Activated naive CD8-positive, alpha-beta T cell treated with anti-CD3 and anti-CD28 coated beads for 36 hours (primary cell): ENCODE results near the gene CHTF18. TPM values are rescaled to one million over a fixed set of nuclear protein-coding genes. Genes with fewer than 3 reads are reported as not detected.
A peak's percentile ranks its signal among the peaks of the same experiment; 100 is the strongest.

Source experiments
- DNase-seq: peaks from one replicate; pipeline ENCODE4 v3.0.0; 2021
- H3K27ac Mint-ChIP-seq: one replicate; pipeline ENCODE4 v1.8.0; 2022; ENCODE audit warnings: mild to moderate bottlenecking, moderate library complexity, mixed read lengths
- H3K27me3 Mint-ChIP-seq: one replicate; pipeline ENCODE4 v1.8.0; 2022; ENCODE audit warnings: mild to moderate bottlenecking, mixed read lengths
- H3K36me3 Mint-ChIP-seq: one replicate; pipeline ENCODE4 v1.8.0; 2021; ENCODE audit warnings: mild to moderate bottlenecking, mixed read lengths
- H3K4me1 Mint-ChIP-seq: one replicate; pipeline ENCODE4 v1.8.0; 2021; ENCODE audit warnings: mixed read lengths
- H3K4me3 Mint-ChIP-seq: one replicate; pipeline ENCODE4 v1.8.0; 2022; ENCODE audit warnings: mild to moderate bottlenecking, moderate library complexity, mixed read lengths
- H3K9me3 Mint-ChIP-seq: one replicate; pipeline ENCODE4 v1.8.0; 2022; ENCODE audit warnings: mixed read lengths
- total RNA-seq, 2 experiments: library from RNA; stranded (reverse); gene quantifications; one replicate each; pipeline ENCODE4 v1.2.3, GENCODE V29; 2021

CHTF18 gene
- total RNA-seq, 2 experiments from 2014 or later: 98.3 to 100 TPM

DNA sequence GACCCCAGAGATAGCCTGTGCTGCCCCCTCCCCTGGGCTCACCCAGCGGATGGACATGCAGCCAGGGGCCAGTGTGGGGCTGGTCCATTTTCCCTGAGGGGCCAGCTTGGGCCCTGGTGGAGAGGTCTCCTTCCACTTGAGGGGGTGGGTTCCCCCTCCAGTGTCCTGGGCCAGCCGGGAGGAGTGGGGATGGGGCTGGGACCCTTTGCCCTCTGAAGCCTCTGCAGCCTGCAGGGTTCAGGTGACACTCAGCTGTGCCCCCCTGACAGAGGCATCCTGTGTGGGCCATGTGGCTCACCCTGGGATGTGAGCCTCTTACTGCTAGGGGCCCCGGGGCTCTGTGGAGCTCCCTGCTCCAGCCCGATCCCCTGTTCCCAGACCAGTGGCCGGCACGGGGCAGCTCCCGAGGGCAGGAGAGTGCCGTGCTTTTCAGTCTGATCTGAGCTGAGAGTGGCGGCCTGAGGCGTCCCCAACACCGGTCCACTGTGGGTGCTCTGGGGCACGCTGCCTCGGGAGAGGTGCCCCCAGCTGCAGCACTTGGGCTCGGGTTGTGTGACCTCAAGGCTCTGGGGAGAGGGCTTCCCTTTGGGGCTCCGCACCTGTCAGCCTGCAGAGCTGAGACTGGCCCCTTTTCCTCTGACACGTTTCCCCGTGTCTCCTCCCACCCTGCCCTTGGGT lies 12.6 kb downstream of the CHTF18 start:
- no peak for DNase-seq
- Mint-ChIP-seq H3K4me1 (no peaks in the 10 kb centered on the region), H3K36me3 (peaks cover 21% of the 10 kb centered on the region), H3K27me3 (peaks cover 26% of the 10 kb centered on the region), H3K27ac (no peak overlapping the region), H3K9me3 (no peaks in the 10 kb centered on the region), H3K4me3 (no peak overlapping the region)

DNA sequence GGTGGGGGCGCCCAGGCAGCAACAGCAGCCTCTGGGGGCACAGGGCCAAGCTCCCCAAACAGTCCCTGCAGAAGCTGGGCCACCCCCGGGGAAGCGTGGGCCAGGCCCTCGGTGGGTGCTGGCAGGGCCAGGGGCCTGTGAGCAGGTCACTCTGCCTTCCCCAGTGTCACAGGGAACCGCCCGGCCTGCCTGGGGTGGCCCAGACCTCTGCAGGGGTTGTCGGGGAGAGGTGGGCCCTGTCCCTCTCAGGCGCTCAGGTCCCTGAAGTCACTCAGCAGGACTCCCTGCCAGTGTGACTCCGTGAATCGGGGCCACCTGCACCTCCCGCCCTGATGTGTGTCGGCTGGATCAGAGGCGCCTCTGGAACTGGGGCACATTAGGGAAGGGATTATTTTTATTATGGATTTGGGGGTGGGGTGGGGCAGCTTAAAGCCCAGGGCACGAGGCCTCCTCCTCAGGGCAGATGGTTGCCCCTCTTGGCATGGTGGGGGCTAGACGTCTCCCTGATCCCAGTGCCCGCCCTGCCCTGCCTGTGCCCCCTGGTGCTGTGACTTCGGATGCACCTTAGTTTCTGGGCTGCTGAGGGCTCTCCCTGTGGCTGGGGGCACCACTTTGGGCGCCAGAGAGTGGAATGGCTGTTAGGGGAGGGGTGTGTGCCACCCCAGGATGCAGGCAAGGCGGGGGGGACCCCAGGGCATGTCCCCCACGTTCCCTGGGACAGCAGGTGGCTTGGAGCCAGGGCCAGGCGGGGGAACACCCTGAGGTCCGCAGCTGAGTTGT lies 13.4 kb downstream of the CHTF18 start:
- Mint-ChIP-seq H3K36me3 (peaks cover 17% of the 10 kb centered on the region), H3K9me3 (no peaks in the 10 kb centered on the region), H3K27ac (peak overlapping the region; percentile 56), H3K4me3 (no peak overlapping the region), H3K27me3 (peaks cover 26% of the 10 kb centered on the region), H3K4me1 (peaks cover 3% of the 10 kb centered on the region)
- DNase-seq: no peak

DNA sequence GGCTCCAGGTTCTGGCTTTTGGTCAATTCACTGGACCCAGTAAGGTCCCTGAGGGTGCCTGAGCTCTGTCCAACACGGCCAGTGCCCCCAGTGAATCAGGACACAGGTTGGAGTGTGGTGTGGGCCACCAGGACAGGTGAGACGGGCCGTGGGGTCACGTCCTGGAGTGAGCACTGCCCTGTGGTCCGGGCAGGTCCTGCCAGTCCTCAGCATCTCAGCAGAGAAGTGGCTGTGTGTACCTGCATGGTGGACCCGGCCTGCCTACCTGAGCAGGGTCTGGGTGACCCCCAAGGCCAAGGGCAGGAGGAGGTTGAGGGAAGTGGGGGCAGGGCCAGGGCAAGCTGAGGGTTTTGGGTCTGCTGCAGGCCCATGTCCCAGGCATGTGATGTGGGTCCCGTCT lies 14.0 kb downstream of the CHTF18 start:
- no peaks in the 10 kb centered on the region for H3K9me3 Mint-ChIP-seq
- H3K4me3 Mint-ChIP-seq: no peak overlapping the region
- DNase-seq: no peak
- H3K4me1 Mint-ChIP-seq: peaks cover 3% of the 10 kb centered on the region
- peaks cover 25% of the 10 kb centered on the region for H3K27me3 Mint-ChIP-seq
- peaks cover 11% of the 10 kb centered on the region for H3K36me3 Mint-ChIP-seq
- H3K27ac Mint-ChIP-seq: no peak overlapping the region

DNA sequence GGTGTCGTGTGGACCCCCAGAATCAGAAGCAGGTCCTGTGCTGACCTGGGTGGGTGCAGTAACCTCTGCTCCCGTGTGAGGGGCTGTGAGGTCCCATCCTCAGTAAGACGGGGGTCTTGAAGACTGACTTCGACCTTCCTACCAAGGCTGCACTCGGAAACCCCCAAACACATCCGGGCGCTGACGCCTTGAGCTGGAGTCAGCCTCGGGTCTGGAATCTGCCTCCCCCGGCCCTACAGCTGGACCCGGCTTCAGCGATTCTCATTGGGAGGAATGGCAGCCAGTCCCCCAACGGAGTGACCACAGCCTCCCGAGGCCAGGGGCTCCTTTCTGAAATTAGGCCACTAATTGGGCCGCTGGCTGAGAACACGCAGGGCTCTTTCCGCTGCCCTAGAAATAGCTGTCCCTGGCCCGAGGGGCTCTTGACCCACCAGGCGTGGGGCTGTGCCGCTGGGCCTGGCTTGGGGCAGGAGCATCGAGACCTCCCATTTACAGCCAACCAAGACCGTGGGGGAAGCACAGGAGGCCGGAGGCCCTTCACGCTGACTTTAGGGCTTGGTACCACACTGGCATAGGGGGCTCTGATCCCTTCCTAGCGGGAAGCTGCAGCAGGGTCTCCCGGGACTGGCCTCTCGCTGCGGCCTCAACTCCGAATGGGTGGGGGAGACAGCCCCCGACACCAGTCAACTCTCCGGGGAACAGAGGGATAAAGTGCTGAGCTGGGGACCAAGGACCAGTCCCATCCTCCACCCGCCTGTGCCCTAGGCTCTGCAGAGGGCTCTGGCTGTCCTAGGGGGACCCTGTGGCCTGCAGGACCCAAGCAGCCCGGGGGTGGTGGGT lies 14.7 kb downstream of the CHTF18 start:
- Mint-ChIP-seq H3K27ac (no peak overlapping the region), H3K9me3 (no peaks in the 10 kb centered on the region), H3K4me1 (peaks cover 6% of the 10 kb centered on the region), H3K27me3 (peaks cover 18% of the 10 kb centered on the region), H3K4me3 (no peak overlapping the region), H3K36me3 (peaks cover 5% of the 10 kb centered on the region)
- DNase-seq: no peak

DNA sequence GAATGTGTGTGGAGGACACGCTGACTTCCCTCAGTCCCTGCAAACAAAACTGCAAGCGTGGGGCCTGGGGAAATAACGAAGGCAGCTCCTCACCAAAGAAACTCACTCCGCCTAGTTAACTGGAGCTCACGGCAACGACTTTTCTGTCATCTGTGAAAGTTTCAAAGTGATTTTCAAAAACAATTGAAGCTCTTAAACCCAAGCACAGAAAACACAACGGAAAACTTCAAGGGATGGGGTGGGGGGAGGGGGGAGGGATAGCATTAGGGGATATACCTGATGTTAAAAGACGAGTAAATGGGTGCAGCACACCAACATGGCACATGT lies 15.3 kb downstream of the CHTF18 start:
- H3K4me1 Mint-ChIP-seq: peaks cover 11% of the 10 kb centered on the region

DNA sequence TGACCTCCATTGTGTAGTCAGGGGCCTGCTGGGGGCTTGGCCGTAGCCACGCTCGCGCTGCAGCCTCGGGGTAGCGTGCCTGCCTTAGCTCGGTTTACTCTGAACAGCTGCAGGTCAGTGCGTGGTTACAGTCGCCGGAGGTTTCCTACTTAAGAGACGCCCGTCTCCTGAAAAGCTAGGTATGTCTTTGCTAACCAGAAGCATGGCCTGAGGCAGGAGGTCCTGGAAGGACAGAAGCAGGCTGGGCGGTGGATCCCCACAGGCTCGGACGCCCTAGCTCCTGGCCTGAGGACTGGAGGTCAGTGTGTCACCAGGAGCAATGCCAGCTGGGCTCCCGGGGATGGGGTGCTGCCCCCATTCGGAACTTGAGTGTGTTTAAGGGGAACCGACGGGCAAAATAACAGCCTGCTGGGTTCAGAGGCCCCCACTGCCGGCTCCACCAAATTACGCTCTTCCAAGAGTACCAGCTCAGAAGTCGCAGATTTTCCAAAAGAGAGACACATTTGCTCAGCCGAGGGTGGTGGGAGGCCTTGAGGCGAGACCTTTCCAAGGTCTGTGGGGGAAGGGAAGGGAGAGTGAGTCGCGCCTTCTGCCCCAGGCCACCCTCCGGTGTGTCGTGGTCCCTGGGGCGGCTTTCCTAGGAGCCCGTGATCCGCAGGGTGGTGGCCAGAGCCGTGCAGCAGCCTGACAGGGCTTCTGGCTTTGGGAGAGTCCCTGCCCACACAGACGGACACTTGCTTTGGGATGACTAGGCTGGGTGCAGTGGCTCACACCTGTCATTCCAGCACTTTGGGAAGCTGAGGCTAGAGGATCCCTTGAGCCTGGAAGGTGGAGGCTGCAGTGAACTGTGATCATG lies 16.0 kb downstream of the CHTF18 start:
- Mint-ChIP-seq H3K4me1 (peaks cover 14% of the 10 kb centered on the region), H3K4me3 (no peak overlapping the region), H3K36me3 (no peaks in the 10 kb centered on the region), H3K27me3 (peaks cover 12% of the 10 kb centered on the region), H3K27ac (no peak overlapping the region), H3K9me3 (no peaks in the 10 kb centered on the region)
- DNase-seq: no peak

More for the DNA sequence above, 15.3 kb downstream of the CHTF18 start:
- Mint-ChIP-seq H3K4me3 (no peak overlapping the region), H3K9me3 (no peaks in the 10 kb centered on the region), H3K27ac (no peak overlapping the region), H3K27me3 (peaks cover 13% of the 10 kb centered on the region), H3K36me3 (no peaks in the 10 kb centered on the region)
- DNase-seq: no peak

DNA sequence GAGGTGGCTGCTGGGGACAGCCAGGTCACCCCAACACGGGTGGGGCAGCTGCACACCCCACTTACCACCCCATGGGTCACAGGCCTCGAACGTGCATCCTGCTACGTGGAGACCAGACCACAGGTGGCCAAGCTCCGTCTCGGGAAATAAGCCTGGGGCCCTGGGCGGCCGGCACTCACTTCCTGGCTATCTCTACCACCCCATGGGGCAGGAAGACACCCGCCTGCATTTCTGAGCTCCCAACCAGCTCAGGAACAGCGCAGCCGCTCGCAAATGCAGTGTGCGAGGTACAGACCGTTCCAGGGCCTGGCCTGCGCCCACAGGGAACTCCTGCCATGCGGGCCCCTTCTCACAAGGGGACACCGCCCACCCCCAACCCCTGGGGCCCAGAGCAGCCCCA lies 17.1 kb downstream of the CHTF18 start:
- H3K27ac Mint-ChIP-seq: no peak overlapping the region
- H3K4me1 Mint-ChIP-seq: peaks cover 14% of the 10 kb centered on the region
- no peaks in the 10 kb centered on the region for H3K36me3 Mint-ChIP-seq
- H3K9me3 Mint-ChIP-seq: no peaks in the 10 kb centered on the region
- H3K4me3 Mint-ChIP-seq: no peak overlapping the region
- peaks cover 12% of the 10 kb centered on the region for H3K27me3 Mint-ChIP-seq
- DNase-seq: no peak

DNA sequence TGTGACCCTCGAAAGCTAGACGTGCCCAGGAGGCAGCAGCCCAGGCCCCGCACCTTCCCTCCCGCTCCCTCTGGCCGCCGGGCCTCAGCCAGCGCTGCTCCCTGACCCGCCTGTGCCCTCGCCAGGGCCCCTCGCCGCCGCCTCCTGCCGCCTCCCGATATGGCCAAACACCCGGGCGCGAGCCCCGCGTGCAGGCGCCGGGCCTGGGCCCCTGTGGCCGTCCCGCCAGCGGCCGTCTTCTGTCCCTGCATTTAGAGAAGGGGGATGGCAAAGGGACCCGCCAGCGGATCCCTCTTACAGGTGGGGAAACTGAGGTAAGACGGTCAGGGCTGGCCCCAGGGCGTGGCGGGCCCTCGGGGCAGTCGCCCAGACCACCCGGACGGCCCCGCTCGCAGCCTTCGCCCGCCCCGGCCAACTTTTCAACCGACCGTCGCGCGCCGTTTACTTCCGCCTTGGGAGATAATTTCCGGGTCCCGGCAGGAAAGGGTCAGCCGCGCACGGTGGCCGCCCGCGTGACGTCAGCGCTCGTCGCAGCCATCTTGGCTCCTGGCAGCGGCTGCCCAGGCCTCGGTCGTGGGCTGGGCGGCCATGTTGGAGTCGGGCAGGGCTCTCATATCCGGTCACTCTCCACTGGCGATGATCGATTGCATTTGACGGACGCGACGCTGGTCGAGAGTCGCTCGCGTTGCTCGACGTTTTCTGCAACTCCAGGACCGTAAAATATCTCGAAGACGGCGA lies 19.1 kb downstream of the CHTF18 start:
- DNase-seq: peak; percentile 92
- peaks cover 14% of the 10 kb centered on the region for H3K4me1 Mint-ChIP-seq
- H3K27ac Mint-ChIP-seq: peak overlapping the region; percentile 94
- H3K4me3 Mint-ChIP-seq: peak overlapping the region; percentile 96
- H3K36me3 Mint-ChIP-seq: no peaks in the 10 kb centered on the region
- H3K9me3 Mint-ChIP-seq: no peaks in the 10 kb centered on the region
- peaks cover 5% of the 10 kb centered on the region for H3K27me3 Mint-ChIP-seq

DNA sequence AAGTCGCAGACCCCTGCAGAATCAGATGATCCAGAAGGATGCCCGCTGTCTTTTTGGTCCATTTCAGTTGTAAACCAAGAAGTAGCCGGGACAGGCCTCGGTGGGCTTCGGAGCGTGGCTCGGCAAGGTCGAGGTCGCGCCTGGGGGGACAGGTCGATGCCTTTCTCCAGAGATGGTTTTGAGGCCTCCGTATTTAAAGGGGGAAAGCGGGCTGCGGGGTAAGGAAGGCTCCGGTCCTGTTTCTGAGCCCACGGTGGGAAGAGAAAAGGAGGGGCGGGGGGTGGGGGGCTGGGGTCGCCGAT lies 19.6 kb downstream of the CHTF18 start:
- Mint-ChIP-seq H3K9me3 (no peaks in the 10 kb centered on the region), H3K36me3 (no peaks in the 10 kb centered on the region), H3K27me3 (peaks cover 9% of the 10 kb centered on the region), H3K4me3 (peak overlapping the region; percentile 96), H3K27ac (peak overlapping the region; percentile 94), H3K4me1 (peaks cover 14% of the 10 kb centered on the region)
- no peak for DNase-seq

DNA sequence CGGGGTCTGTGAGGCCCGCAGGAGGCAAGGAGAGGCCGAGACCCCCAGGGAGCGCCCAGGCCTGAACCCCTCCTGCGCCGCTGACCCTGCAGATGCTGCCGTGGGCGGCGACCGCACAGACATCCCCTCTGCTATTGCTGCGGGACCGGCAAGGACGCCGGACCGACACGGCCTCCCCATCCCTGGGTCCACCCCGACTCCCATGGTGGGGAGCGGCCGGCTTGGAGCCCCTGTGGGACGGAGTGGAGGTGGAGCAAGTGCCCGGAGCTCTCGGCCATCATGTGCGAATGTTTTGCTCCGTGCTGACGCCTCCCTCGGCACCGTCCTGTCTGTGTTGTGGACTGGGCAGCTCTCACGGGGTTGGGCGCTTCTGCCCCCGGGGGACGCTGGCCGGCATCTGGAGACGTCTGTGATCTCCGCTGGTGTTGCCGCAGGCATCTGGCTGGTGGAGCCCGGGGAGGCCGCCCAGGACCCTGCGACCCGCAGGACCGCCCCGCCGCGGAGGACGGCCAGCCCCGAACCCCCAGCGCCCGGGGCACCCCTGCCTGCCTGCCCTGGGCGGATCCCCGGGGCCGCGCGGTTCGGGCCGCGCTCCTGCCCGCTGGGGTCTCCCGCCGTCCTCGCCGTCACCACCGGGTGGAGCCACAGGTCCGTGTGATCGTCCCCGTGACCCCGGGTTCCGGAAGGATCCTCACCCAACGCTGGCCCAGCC lies 24.9 kb downstream of the CHTF18 start:
- peak; percentile 62 for DNase-seq
- Mint-ChIP-seq H3K27ac (no peak overlapping the region), H3K27me3 (peaks cover 12% of the 10 kb centered on the region), H3K9me3 (no peaks in the 10 kb centered on the region), H3K36me3 (no peaks in the 10 kb centered on the region), H3K4me1 (peaks cover 7% of the 10 kb centered on the region), H3K4me3 (no peak overlapping the region)

DNA sequence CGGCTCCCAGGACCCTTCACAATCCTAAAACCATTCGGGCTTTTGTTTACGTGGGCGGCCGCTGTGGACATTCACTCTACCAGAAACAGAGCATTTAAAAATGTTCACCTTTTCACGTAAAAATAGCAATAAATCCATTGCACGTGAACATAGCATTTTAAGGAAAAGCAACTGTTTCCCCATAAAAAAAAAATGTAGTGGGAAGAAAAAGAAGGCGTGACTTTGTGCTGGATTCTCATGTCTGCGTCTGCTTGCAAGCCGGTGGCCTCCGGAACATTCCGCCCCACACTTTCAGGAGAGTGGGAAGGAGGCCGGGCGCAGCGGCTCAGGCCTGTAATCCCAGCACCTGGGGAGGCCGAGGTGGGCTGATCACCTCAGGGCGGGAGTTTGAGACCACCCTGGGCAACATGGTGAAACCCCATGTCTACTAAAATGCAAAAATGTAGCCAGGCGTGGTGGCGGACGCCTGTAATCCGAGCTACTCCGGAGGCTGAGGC lies 25.5 kb downstream of the CHTF18 start:
- Mint-ChIP-seq H3K4me3 (no peak overlapping the region), H3K9me3 (no peaks in the 10 kb centered on the region), H3K4me1 (peaks cover 3% of the 10 kb centered on the region), H3K27ac (no peak overlapping the region), H3K36me3 (no peaks in the 10 kb centered on the region), H3K27me3 (peaks cover 12% of the 10 kb centered on the region)
- DNase-seq: no peak

DNA sequence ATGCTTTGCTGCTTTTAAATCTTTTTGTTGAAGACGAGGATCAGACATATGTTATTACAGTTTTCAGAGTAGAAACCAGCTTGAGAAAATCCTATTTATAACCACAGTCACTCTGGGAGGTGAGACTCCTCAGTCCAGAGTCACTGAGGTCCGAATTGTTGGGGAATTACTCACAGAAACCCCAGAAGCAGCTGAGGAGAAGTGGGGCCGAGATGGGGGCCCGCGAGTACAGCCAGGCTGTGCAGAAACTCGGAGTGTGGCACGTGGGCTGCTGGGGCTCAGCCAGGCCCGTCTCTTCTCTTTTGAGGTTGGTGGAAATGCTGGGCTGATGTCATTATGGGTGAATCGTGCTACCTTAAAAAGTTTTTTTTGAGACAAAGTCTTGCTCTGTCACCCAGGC lies 26.6 kb downstream of the CHTF18 start:
- DNase-seq: no peak
- Mint-ChIP-seq H3K27me3 (peaks cover 12% of the 10 kb centered on the region), H3K4me1 (peaks cover 3% of the 10 kb centered on the region)

DNA sequence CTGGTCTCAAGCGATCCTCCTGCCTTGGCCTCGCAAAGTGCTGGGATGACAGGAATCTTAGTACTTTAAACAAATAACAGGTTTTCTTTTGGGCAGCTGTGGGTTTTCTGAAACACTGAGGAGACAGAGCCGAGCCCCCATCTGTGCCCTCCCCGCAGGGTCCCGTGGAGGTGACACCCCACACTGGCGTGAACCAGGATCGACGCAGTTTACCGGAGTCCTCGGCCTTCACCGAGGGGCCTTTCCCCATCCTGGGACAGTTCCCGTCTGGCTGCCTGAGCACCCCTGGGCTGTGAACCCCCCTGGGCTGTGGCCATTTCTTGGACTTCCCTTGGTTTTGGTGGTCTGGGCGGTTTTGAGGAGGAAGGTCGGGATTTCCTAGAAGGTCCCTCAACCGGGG lies 27.4 kb downstream of the CHTF18 start:
- Mint-ChIP-seq H3K27ac (no peak overlapping the region), H3K27me3 (peaks cover 15% of the 10 kb centered on the region), H3K36me3 (no peaks in the 10 kb centered on the region), H3K4me3 (no peak overlapping the region), H3K9me3 (no peaks in the 10 kb centered on the region), H3K4me1 (peaks cover 3% of the 10 kb centered on the region)
- DNase-seq: no peak

More for the DNA sequence above, 26.6 kb downstream of the CHTF18 start:
- no peak overlapping the region for H3K27ac Mint-ChIP-seq
- no peaks in the 10 kb centered on the region for H3K9me3 Mint-ChIP-seq
- H3K4me3 Mint-ChIP-seq: no peak overlapping the region
- H3K36me3 Mint-ChIP-seq: no peaks in the 10 kb centered on the region
